SK-N-SH (cell line): Measurements from ENCODE around the gene OPRM1. TPM values are rescaled to one million over a fixed set of nuclear protein-coding genes. Genes with fewer than 3 reads are reported as not detected.

Experiments used
- CTCF ChIA-PET: fragments of 300-600, 350-600 bp; formaldehyde crosslinking; extraction: SDS; loops from one replicate; lab custom pipeline; 2021; lab: Yijun Ruan, JAX
- POLR2A ChIA-PET: fragments of 350-600 bp; sonication (Branson Sonifier 250); formaldehyde crosslinking; extraction: SDS; loops from one replicate; lab custom pipeline; 2020; ENCODE audit warnings: antibody characterized with exemption, inconsistent platforms; lab: Yijun Ruan, JAX
- DNase-seq: peaks from one replicate; pipeline ENCODE4 v3.0.0; 2012
- H2AFZ ChIP-seq: fragments of 200-600 bp; sonication (generic); 2 replicates; pipeline ENCODE4 v1.8.1; 2016; ENCODE audit warnings: antibody characterized with exemption, mild to moderate bottlenecking, low read depth
- H3F3A ChIP-seq: fragments of 200-600 bp; sonication (generic); replicated peaks from 2 replicates; pipeline ENCODE3; 2016; ENCODE audit warnings: antibody characterized with exemption, mild to moderate bottlenecking; ENCODE audit not compliant: insufficient read depth
- H3K27ac ChIP-seq, 2 experiments: fragments of 200-500 bp in 1 of 2; fragments of 200-600 bp in 1 of 2; sonication (Bioruptor generic) in 1 of 2; sonication (generic), shearing (Covaris generic) in 1 of 2; 2 replicates each; pipeline versions ENCODE4 v1.5.1 to v1.6.1; 2014 to 2016; ENCODE audit warnings: low read depth in 2 of 2, inconsistent platforms in 1 of 2, low read length in 1 of 2, mild to moderate bottlenecking in 1 of 2, mixed read lengths in 1 of 2
- H3K27me3 ChIP-seq: fragments of 200-600 bp; sonication (generic), shearing (Covaris generic); 2 replicates; pipeline ENCODE4 v1.6.1; 2016; ENCODE audit warnings: mixed run types; ENCODE audit not compliant: insufficient read depth
- H3K36me3 ChIP-seq, 2 experiments: fragments of 200-500 bp in 1 of 2; fragments of 200-600 bp in 1 of 2; sonication (Bioruptor generic) in 1 of 2; sonication (generic) in 1 of 2; replicated peaks in 1 of 2; 2 replicates each; pipeline versions ENCODE3 to v1.5.1; 2014 to 2016; ENCODE audit warnings: low read length in 1 of 2, mild to moderate bottlenecking in 1 of 2; ENCODE audit not compliant: insufficient read depth in 2 of 2, control insufficient read depth in 1 of 2
- H3K4me1 ChIP-seq, 2 experiments: fragments of 200-500 bp in 1 of 2; fragments of 200-600 bp in 1 of 2; sonication (Bioruptor generic) in 1 of 2; sonication (generic), shearing (Covaris generic) in 1 of 2; 2 replicates each; pipeline versions ENCODE4 v1.5.1 to v1.6.1; 2014 to 2016; ENCODE audit warnings: low read depth in 1 of 2, low read length in 1 of 2, mixed run types in 1 of 2; ENCODE audit not compliant: insufficient read depth in 2 of 2, control insufficient read depth in 1 of 2
- H3K4me2 ChIP-seq: fragments of 200-600 bp; sonication (generic), shearing (Covaris generic); 2 replicates; pipeline ENCODE4 v1.6.1; 2017; ENCODE audit warnings: mixed run types
- H3K4me3 ChIP-seq, 2 experiments: fragments of 200-500 bp in 1 of 2; fragments of 200-600 bp in 1 of 2; sonication (Bioruptor generic) in 1 of 2; sonication (generic), shearing (Covaris generic) in 1 of 2; 2 replicates each; pipeline versions ENCODE4 v1.5.1 to v1.8.1; 2014 to 2016; ENCODE audit warnings: low read depth in 2 of 2, inconsistent platforms in 1 of 2, low read length in 1 of 2, mild to moderate bottlenecking in 1 of 2, mixed read lengths in 1 of 2, moderate library complexity in 1 of 2
- H3K79me2 ChIP-seq: fragments of 200-600 bp; sonication (generic); 2 replicates; pipeline ENCODE4 v1.8.1; 2017; ENCODE audit warnings: mild to moderate bottlenecking; ENCODE audit not compliant: insufficient read depth
- H3K9ac ChIP-seq: fragments of 200-600 bp; sonication (generic); 2 replicates; pipeline ENCODE4 v1.6.1; 2017; ENCODE audit warnings: mixed run types
- H3K9me2 ChIP-seq: fragments of 200-600 bp; sonication (generic); 2 replicates; pipeline ENCODE4 v1.6.1; 2017; ENCODE audit warnings: mixed run types
- H3K9me3 ChIP-seq: fragments of 200-600 bp; sonication (generic); 2 replicates; pipeline ENCODE4 v1.6.1; 2017; ENCODE audit warnings: mixed run types, mild to moderate bottlenecking, moderate library complexity
- H4K20me1 ChIP-seq: fragments of 200-600 bp; sonication (generic); 2 replicates; pipeline ENCODE4 v1.6.1; 2017; ENCODE audit warnings: mild to moderate bottlenecking, mixed run types; ENCODE audit not compliant: insufficient read depth
- CTCF ChIP-seq: fragments of 200-600 bp; sonication (generic); IDR thresholded peaks from 2 replicates; pipeline ENCODE4 v1.6.1; 2017; ENCODE audit warnings: antibody characterized with exemption, mild to moderate bottlenecking, moderate library complexity
- ELF1 ChIP-seq: IDR thresholded peaks from 2 replicates; pipeline ENCODE4 v1.4.0; 2012
- EZH2phosphoT487 ChIP-seq: fragments of 200-600 bp; sonication (generic); IDR thresholded peaks from 2 replicates; pipeline ENCODE4 v1.6.1; 2017; ENCODE audit warnings: low read depth, mixed run types, mild to moderate bottlenecking, antibody characterized with exemption, moderate library complexity, borderline replicate concordance
- FOSL2 ChIP-seq: IDR thresholded peaks from 2 replicates; pipeline ENCODE4 v1.4.0; 2012; ENCODE audit warnings: low read depth, mild to moderate bottlenecking, moderate library complexity, borderline replicate concordance
- GABPA ChIP-seq: IDR thresholded peaks from 2 replicates; pipeline ENCODE4 v1.4.0; 2012; ENCODE audit warnings: low read depth, mild to moderate bottlenecking
- GATA2 ChIP-seq: sonication (generic); formaldehyde crosslinking; IDR thresholded peaks from 2 replicates; pipeline ENCODE4 v1.5.0; 2020; ENCODE audit warnings: mild to moderate bottlenecking, missing genetic modification reagents
- MAX ChIP-seq: IDR thresholded peaks from 2 replicates; pipeline ENCODE4 v1.4.0; 2012; ENCODE audit warnings: low read depth
- MEF2A ChIP-seq: IDR thresholded peaks from 2 replicates; pipeline ENCODE4 v1.4.0; 2012; ENCODE audit warnings: low read depth, borderline replicate concordance
- MXI1 ChIP-seq: IDR thresholded peaks from 2 replicates; pipeline ENCODE4 v1.6.1; 2012; ENCODE audit warnings: mild to moderate bottlenecking, low read depth, low read length, improper control_type of control experiment
- NFIC ChIP-seq: IDR thresholded peaks from 2 replicates; pipeline ENCODE4 v1.4.0; 2012; ENCODE audit warnings: borderline replicate concordance
- NRF1 ChIP-seq: IDR thresholded peaks from 2 replicates; pipeline ENCODE4 v1.6.1; 2012; ENCODE audit warnings: low read depth, mild to moderate bottlenecking, low read length
- PBX3 ChIP-seq: IDR thresholded peaks from 2 replicates; pipeline ENCODE4; 2012
- RXRA ChIP-seq: IDR thresholded peaks from 2 replicates; pipeline ENCODE4 v1.4.0; 2012; ENCODE audit warnings: low read depth, mild to moderate bottlenecking, borderline replicate concordance
- SMC3 ChIP-seq: IDR thresholded peaks from 2 replicates; pipeline ENCODE4 v1.6.1; 2012; ENCODE audit warnings: low read depth, low read length, improper control_type of control experiment
- TCF12 ChIP-seq: IDR thresholded peaks from 2 replicates; pipeline ENCODE4 v1.4.0; 2012
- USF2 ChIP-seq: fragments of 150-350 bp; IDR thresholded peaks from 2 replicates; pipeline ENCODE4 v1.6.1; 2017; ENCODE audit warnings: antibody characterized with exemption, low read length, low read depth, borderline replicate concordance
- ZBTB33 ChIP-seq: IDR thresholded peaks from 2 replicates; pipeline ENCODE4 v1.4.0; 2012; ENCODE audit warnings: low read depth, borderline replicate concordance
- WGBS: methylation state at CpG from one replicate; pipeline ENCODE4 v1.1.6; 2017; ENCODE audit warnings: low lambda C conversion rate; 5-methylcytosine and 5-hydroxymethylcytosine counted together
- polyA plus RNA-seq, 3 experiments: library from polyadenylated mRNA; depleted of rRNA; stranded (reverse); fragments of >200 nt; gene quantifications; 2 replicates each; pipeline ENCODE4 v1.2.3, GENCODE V29; 2012

Gene OPRM1
- polyA plus RNA-seq, 1 of the 3 experiments (the other 2 are of a cell fraction): 0.15 TPM

GRCh38 chr6:154122195-154122925 is 83.3 kb downstream of the OPRM1 start:
- POLR2A ChIA-PET: no interaction called here
- Histone ChIP-seq H3K4me1 (peaks cover 0 to 2% of the 10 kb centered on the region in 2 experiments; a peak in 1 of 4 replicates), H3K4me2 (no peak overlapping the region), H3K27me3 (no peaks in the 10 kb centered on the region), H4K20me1 (no peaks in the 10 kb centered on the region), H2AFZ (no peak overlapping the region), H3F3A (no peaks in the 10 kb centered on the region), H3K4me3 (no peak overlapping the region), H3K9me2 (no peaks in the 10 kb centered on the region), H3K36me3 (peaks cover 0 to 9% of the 10 kb centered on the region in 2 experiments), H3K79me2 (no peaks in the 10 kb centered on the region), H3K9ac (no peak overlapping the region), H3K9me3 (no peaks in the 10 kb centered on the region), H3K27ac (no peak overlapping the region)
- TF ChIP-seq PBX3: no peak
- no peak for TF ChIP-seq ZBTB33
- TF ChIP-seq MEF2A: no peak
- TF ChIP-seq TCF12: no peak
- no peak for TF ChIP-seq NFIC
- no peak for TF ChIP-seq ELF1
- TF ChIP-seq EZH2phosphoT487: no peak
- no peak for TF ChIP-seq GATA2 (CRISPR knock-in tag)
- TF ChIP-seq NRF1: no peak
- no peak for TF ChIP-seq GABPA
- TF ChIP-seq CTCF: no peak
- no peak for TF ChIP-seq USF2
- TF ChIP-seq MXI1: no peak
- TF ChIP-seq FOSL2: no peak
- TF ChIP-seq RXRA: no peak
- TF ChIP-seq SMC3: no peak
- no peak for TF ChIP-seq MAX
- 16% methylated on average over 2 of the region's 2 CpGs for WGBS
- CTCF ChIA-PET: interaction anchor here (0.6 kb wide), 1 partner anchor 683 kb away, joined by 3 read pairs; no protein-coding TSS in a partner anchor
- DNase-seq: no peak
